GM12801 (cell line): ENCODE measurements around the gene RIMS1.

ENCODE experiments used
- TF ChIP-seq, protein P1 (sequence below): IDR thresholded peaks from one replicate; pipeline ENCODE4 v1.5.1; 2011; ENCODE audit warnings: control low read depth; ENCODE audit not compliant: insufficient read length; ENCODE audit errors: extremely low read depth

Gene RIMS1

GRCh38 chr6:72133324-72133723 is 247.0 kb downstream of the RIMS1 start:
- TF ChIP-seq, protein P1, sequence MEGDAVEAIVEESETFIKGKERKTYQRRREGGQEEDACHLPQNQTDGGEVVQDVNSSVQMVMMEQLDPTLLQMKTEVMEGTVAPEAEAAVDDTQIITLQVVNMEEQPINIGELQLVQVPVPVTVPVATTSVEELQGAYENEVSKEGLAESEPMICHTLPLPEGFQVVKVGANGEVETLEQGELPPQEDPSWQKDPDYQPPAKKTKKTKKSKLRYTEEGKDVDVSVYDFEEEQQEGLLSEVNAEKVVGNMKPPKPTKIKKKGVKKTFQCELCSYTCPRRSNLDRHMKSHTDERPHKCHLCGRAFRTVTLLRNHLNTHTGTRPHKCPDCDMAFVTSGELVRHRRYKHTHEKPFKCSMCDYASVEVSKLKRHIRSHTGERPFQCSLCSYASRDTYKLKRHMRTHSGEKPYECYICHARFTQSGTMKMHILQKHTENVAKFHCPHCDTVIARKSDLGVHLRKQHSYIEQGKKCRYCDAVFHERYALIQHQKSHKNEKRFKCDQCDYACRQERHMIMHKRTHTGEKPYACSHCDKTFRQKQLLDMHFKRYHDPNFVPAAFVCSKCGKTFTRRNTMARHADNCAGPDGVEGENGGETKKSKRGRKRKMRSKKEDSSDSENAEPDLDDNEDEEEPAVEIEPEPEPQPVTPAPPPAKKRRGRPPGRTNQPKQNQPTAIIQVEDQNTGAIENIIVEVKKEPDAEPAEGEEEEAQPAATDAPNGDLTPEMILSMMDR = no peak

DNA sequence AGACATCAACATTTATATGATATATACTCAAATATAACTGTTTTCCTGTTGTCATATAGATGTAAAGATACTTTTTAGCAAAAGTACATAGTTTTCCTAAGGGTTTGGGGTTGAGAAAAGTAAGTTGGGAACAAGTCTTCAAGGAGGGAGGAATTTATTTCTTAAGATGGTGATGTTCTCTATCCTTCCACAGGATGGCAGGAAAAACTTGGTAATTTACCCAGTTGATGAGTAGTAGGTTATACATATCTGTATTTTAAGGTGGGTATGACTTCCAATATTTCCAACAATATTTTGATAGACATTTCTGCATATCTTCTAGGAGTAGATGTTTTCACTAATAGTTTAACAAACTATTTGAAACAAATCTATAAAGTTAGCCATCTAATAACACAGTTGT is 254.4 kb downstream of the RIMS1 start:
- TF ChIP-seq, protein P1 = no peak

- TF ChIP-seq, protein P1 = no peak
These were observed 263.4 kb downstream of the RIMS1 start for GRCh38 chr6:72149715-72150114.

DNA sequence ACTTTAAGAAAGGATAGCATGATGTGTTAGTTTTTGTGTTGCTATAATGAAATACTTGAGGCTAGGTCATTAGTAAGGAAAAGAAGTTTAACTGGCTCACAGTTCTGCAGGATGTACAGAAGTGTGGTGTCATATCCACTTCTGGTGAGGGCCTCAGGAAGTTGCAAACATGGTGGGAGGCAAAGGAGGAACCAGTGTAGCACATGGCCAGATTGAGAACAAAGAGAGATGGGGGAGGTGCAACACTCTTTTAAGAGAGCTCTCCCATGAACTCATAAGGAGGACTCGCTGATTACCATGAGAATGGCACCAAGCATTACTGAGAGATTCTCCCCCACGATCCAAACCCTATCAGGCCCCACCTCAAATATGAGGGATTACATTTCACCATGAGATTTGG is 265.4 kb downstream of the RIMS1 start:
- TF ChIP-seq, protein P1 = no peak

DNA sequence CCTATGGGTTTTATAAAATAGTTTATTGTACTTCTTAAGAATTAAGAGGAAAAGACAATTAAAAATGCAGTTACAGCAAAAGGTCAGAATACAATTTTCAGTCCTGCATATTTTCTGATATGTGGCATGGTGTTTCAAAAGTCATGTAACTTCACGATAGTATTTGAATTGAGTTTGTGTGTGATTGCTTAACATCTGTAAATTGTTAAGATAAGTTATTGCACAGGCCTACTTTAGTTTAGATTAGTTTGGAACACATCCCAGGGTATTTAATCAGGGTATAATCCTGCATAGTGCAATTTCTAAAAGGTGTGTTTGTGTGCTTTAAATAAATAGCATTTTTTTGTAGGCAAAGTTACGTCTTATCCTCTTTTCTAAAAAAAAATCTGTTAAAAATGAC is 289.6 kb downstream of the RIMS1 start:
- TF ChIP-seq, protein P1 = no peak

DNA sequence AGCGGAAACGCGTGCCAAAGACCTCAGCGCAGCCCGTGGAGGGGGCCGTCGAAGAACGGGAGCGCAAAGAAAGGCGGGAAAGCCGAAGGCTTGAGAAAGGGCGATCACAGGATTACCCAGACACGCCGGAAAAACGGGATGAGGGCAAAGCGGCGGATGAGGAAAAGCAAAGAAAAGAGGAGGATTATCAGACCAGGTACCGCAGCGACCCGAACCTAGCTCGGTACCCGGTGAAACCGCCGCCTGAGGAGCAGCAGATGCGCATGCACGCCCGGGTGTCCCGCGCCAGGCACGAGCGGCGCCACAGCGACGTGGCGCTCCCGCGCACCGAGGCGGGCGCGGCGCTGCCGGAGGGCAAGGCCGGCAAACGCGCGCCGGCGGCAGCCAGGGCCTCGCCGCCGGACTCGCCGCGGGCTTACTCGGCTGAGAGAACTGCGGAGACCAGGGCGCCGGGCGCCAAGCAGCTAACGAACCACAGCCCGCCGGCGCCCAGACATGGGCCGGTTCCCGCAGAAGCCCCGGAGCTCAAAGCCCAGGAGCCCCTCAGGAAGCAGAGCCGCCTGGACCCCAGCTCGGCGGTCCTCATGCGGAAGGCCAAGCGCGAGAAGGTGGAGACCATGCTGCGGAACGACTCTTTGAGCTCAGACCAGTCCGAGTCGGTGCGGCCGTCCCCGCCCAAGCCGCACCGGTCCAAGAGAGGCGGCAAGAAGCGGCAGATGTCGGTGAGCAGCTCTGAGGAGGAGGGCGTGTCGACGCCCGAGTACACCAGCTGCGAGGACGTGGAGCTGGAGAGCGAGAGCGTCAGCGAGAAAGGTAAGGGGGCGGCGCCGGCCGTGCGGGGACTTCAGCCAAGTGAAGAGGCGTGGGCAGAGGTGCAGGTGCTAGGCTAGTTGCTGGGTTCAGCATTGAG is 296.2 kb downstream of the RIMS1 start:
- TF ChIP-seq, protein P1 = no peak

DNA sequence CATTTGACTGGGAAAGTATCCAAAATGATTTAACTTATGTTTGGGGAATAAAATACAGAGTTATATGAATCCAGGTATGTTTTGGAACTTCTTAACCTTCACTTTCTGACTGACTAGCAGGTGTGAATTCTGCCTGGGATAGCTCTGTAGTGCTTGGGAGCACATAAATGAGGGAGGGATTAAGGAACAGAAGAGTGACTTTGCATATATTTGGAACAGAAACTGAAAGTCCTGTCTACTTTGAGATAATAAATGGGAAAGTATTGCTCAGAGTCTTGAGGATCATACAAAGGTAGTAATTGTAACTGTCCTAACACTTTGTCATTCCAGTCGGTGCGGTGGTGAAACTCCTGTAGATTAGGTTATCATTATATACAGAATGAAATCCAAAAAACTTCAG is 317.6 kb downstream of the RIMS1 start:
- TF ChIP-seq, protein P1 = no peak
